Stimulated activated CD4-positive, alpha-beta T cell treated with anti-CD3 and anti-CD28 coated beads, TNF-alpha, amount 100 ng/mL, for 24 hours (primary cell): ENCODE measurements around the gene NEUROG1.
A peak's percentile ranks its signal among the peaks of the same experiment; 100 is the strongest.

Source experiments
- DNase-seq, 3 experiments: peaks; one replicate each; pipeline ENCODE4 v3.0.0-alpha.2; 2020; ENCODE audit warnings: low read depth in 3 of 3

NEUROG1 gene

GRCh38 chr5:135535820-135536801 lies at the start of gene NEUROG1:
Gene NEUROG1 (minus strand): TSS chr5:135535964. CDS start chr5:135535690, 274 bp downstream.
- no peak for DNase-seq

GRCh38 chr5:135584918-135585317 lies 49.2 kb upstream of the NEUROG1 start:
- DNase-seq, result no peak

- no peak for DNase-seq
Measured at GRCh38 chr5:135584276-135584675, 48.5 kb upstream of the NEUROG1 start.

DNA sequence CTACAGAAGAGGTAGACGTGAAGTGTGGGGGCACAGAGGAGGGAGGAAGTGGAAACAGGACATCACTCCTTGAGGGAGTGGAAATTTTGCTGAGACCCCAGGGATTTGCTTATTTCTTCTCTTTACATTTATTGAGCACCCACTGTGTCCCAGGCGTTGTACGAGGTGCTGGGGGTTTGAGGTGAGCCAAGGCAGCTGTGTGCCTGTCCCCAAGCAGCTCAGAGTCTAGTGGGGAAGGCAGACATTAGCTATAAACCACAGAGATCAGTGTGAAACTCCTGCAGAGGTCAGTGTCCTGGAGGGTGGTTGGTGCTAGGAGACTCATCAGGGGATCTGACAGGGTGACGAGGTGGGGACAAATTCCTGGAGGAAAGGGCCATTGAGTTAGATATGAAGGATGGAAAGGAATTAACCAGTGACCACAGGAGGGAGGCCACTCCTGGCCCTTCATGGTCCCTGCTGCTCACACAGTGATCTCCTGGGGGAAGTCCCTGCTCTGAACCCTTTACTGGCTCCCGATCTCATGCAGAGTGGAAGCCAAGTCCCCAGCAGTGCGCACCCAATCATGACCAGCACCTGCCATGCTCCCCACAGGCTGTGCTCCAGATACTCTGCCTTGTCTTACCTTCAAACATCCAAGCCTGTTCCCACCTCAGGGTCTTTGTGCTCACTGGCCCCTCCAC lies 46.5 kb upstream of the NEUROG1 start:
- DNase-seq, result no peak

DNA sequence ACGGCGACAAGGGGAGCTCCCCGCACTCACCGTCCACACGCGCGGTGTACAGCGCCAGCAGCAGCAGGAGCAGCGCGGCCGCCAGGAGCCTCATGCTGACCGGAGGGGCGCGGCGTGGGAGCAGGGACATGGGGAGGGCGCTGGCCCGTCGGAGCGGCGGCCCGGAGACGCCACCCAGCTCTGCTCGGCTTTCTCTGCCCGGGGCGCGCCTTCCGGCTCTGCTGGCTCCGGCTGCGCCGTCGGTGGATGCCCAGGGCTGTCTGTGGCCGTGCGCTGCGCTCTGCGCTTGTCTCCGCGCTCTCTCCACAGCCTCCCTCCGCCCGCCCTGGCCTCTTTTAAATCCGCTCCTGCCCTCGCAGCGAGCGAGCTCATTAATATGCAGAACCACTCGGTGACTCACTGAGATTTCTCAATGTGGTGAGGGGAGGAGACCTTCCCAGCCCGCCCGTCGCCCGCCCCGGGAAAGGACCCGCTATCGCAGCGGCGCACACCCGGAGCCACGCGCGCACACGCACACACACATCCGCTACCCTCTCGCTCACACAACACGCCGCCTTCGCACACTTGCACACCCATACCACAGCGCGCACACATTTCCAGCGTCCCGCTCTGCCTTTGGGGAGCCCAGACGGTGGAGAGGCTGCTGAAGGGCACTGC lies 43.0 kb upstream of the NEUROG1 start, which contains the start of gene CXCL14:
Gene CXCL14 (minus strand): TSS at position 307 of the 657 bp plus-strand sequence. CDS start 213 bp downstream, at position 94.
- DNase-seq, result peak in 1 of 3 experiments; percentile 25

DNA sequence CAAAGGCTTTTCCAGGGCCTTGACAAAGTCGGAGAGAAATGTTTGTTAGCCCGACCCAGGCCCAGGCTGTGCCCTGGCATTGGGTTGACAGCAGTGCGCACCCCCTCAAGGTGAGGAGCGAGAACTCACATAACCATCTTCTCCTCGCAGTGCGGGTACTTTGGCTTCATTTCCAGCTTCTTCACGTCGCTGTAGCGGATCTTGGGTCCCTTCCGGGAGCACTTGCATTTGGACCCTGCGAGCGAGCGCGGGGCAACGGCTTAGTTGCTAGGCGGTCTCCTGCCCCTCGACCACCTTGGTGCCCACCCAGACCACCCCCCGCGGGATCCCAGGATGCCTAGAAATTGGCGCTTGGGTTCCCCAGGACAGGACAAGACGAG lies 42.5 kb upstream of the NEUROG1 start:
- DNase-seq, result no peak

- no peak for DNase-seq
Measured at GRCh38 chr5:135577421-135577820, 41.7 kb upstream of the NEUROG1 start.

- no peak for DNase-seq
Measured at GRCh38 chr5:135576075-135576599, 40.4 kb upstream of the NEUROG1 start.

DNA sequence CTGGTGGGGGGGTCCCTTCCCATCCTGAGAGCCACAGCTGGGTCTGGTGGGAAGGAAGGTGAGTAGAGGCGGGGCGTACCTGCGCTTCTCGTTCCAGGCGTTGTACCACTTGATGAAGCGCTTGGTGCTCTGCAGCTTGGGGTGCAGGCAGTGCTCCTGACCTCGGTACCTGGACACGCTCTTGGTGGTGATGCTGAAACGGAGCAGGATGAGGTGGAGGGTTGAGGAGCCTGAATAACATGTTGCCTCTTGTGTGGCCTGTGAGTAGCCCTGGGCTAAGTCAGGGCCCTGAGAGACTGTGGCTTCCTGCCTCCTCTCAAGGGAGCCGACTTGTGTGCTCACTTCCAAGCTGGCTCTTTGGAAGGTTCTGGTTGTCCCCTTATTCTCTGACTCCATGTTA lies 38.7 kb upstream of the NEUROG1 start:
- no peak for DNase-seq

DNA sequence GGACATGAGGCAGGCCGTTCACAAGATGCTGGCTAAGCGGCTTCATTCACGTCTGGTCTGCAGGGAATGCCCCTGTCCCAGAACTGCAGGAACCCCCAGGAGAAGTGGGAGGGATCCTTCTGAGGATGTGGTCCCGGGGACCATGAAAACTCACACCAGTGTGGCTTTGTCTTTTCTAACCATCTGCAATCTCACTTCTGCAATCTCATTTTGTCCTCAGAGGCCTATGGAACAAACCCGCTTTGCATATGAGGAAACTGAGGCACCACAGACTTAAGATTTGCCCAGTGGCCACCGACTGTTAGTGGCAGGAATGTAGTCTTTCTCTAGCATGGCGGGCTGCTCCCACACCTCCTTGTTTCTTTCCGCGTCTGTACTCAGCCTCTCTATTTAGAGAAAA lies 36.1 kb upstream of the NEUROG1 start:
- no peak for DNase-seq

- DNase-seq, result no peak
Measured at GRCh38 chr5:135571066-135571609, 35.4 kb upstream of the NEUROG1 start.

GRCh38 chr5:135570453-135570764 lies 34.6 kb upstream of the NEUROG1 start:
- DNase-seq, result no peak

GRCh38 chr5:135569755-135570452 lies 34.1 kb upstream of the NEUROG1 start:
- DNase-seq, result peak in 1 of 3 experiments; percentile 9

DNA sequence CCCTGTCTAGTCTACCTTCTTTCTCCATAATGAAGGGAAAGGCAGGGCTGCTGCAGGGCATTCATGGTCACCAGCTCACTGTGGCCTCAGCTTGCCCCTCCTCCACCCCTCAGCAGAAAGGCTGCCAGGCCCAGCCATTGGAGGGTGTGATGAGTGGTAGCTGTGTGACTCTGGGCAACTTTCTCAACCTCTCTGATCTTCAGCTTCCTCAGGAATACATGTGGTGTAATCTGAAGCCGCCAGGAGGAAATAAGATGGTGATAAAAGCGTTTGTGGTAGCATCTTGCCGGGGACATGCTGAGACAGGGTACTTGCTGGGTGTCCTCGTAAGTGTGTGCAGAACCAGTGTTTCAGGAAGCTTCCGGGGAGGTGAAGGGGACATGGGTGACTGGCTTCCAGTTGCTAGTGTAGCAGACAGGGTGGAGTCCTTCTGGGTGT lies 33.2 kb upstream of the NEUROG1 start:
- no peak for DNase-seq

DNA sequence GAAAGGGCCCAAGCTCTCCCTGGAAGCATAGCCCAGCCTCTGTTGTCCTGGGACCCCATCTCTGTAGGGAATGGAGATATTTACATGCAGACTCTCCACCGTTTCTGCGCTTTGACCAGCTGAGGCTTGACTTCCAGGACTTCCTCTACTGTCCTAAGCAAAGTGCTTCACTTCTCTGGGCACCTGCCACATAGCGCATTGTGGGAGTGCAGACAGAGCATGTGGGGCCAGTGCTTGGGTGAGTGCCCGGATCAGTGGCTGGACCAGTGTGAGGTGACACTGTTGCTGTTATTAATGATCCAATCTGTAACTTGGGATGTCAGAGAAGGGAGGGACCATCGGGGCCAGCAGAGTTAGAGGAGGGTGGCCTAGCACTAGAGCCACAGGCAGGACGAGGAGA lies 32.5 kb upstream of the NEUROG1 start:
- DNase-seq, result no peak

DNA sequence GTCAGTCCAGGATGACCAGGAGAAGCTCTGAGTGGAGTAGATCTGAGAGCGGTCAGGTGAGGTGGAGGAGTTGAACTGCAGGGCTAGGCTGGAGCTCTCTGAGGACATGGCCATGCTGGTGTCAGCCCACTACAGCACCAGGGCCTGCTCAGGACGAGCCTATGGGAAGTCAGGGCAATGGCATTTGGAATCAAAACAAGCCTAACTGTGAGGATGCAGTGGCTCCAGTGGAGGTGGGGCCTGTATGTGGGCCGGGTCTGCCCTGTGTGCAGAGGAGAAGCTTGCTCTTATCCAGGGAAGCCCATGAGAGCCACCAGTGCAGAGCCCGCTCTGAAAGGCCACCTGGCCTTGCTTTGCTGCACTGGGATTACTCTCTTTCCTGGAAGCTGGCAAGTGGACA lies 31.9 kb upstream of the NEUROG1 start:
- DNase-seq, result no peak

DNA sequence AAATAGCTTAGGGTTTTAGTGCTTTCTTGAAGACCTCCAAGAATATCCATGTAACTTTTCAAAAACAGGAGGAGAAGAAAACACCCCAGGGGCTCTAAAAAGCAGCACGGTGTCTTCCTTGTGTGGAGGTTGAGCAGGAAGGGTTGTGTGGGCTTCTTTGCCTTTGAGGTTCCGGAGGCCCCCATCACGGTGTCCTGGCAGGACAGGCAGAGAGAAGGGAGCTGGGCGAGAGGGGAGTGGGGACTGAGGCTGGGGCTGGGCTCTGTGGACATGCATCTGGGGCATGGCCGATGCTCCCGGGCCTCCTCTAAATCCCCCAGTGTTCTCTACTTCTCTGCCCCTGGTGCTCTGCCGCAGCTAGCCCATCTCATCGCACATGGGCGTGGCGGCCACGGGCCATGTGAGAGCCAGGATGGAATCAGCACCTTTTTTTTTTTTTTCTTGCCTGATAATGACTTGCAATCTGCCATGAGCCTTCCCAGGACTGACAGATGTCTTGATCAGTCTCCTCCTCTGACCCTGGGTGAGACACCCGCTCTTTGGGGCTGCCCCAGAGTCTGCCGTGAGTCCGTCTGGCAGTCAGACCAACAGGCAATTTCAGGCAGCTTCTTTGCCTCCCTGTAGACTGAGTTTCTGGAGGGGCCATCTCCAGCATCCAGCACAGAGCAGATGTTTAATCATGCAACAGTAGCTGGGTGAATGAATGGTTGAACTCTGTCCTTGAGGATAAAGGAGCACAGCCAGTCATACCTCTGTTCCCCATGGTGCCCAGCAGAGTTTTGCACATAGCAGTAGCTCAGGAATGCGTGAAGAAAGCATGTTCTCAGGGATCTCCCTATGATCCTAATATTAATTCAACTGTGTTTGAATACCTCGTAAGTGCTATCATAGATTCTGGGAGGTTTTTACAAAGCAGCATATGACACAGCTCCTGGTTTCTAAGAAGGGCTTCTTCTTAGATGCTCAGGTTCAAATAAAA lies 30.9 kb upstream of the NEUROG1 start:
- no peak for DNase-seq

GRCh38 chr5:135565725-135566421 lies 30.1 kb upstream of the NEUROG1 start:
- DNase-seq, result peak; percentile 53 to 75 (median 53)

- no peak for DNase-seq
Measured at GRCh38 chr5:135565266-135565665, 29.5 kb upstream of the NEUROG1 start.
